GM19351 (cell line): ENCODE measurements around the gene USP11.

Experiments used
- ATAC-seq: cut with Tn5 transposase; IDR thresholded peaks from one replicate; pipeline ENCODE4 v1.9.1; 2021; ENCODE audit warnings: mild to moderate bottlenecking, moderate library complexity; ENCODE audit not compliant: unreplicated experiment

Gene USP11

DNA sequence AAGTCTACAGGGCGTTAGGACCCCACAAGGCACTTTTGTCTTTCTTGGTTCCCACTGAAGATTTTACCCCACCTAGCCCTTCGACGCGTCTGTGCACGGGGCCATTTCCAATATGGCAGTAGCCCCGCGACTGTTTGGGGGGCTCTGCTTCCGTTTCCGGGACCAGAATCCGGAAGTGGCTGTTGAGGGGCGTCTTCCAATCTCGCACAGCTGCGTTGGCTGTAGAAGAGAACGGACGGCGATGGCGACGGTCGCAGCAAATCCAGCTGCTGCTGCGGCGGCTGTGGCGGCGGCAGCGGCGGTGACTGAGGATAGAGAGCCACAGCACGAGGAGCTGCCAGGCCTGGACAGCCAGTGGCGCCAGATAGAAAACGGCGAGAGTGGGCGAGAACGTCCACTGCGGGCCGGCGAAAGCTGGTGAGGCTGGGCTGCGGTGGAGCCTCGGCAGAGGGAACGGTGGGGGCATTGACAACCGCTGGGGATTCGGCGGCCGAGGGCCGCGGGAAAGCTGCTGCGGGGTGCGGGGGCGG lies at the start of gene USP11:
Gene USP11, plus strand, starts transcription at position 207 of the 530 bp plus-strand sequence. Its CDS starts 35 bp downstream, at position 242.
- ATAC-seq, result no peak

- ATAC-seq, result no peak
Measured at GRCh38 chrX:47184486-47184885, 48.3 kb upstream of the USP11 start.

DNA sequence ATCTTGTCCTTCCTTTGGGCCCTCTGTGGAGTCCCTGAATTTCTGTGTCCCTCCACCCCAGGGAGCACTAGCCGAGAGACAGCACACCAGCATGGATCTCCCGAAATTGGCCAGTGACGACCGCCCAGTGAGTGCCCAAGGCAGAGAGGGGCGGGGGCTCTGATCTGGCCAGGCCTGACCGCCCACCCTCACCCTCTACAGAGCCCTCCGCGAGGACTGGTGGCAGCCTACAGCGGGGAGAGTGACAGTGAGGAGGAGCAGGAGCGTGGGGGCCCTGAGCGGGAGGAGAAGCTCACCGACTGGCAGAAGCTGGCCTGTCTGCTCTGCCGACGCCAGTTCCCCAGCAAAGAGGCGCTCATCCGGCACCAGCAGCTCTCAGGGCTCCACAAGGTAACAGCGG lies 47.6 kb upstream of the USP11 start:
- ATAC-seq, result no peak

GRCh38 chrX:47186096-47186740 lies 46.6 kb upstream of the USP11 start:
- no peak for ATAC-seq

DNA sequence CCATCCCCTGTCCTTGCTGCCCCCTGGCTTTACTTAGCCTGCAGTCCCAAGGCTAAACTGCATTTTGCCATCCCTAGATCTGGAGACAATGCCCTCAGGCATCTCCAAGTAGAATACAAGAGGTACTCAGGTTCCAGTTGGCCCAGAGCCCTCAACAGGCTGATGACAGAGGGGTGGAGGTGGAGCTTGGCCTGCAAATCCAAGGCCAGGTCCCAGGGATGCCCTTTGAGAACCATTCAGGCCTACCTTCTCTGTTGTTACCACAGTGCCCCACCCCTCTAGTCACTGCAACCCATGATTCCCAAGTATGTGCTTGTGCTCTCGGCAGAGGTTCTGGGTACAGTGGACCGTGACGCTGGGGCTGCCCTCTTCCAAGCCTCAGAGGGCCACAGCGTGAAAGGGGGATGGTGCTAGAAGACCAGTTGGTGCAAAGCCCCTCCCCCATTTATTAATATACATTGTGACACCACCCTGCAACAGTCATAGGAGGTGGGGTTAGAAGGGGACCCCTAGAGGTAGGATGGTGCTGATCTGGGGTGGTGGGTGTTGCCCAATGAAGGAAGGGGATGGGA lies 45.6 kb upstream of the USP11 start:
- no peak for ATAC-seq

DNA sequence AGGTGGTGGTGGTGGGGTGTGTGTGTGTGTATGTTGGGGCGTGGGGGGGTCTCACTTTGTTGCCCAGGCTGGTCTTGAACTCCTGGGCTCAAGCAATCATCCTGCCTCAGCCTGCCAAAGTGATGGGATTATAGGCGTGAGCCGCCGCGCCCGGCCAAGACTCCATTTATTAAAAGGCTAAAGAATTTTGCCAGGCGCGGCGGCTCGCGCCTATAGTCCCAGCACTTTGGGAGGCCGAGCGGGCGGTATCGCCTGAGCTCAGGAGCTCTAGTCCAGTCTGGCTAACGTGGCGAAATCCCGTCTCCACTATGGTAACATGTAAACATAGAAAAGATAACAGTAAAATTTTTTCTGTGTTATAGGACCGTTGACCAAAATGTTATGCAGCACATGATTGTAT lies 42.9 kb upstream of the USP11 start:
- ATAC-seq, result no peak

DNA sequence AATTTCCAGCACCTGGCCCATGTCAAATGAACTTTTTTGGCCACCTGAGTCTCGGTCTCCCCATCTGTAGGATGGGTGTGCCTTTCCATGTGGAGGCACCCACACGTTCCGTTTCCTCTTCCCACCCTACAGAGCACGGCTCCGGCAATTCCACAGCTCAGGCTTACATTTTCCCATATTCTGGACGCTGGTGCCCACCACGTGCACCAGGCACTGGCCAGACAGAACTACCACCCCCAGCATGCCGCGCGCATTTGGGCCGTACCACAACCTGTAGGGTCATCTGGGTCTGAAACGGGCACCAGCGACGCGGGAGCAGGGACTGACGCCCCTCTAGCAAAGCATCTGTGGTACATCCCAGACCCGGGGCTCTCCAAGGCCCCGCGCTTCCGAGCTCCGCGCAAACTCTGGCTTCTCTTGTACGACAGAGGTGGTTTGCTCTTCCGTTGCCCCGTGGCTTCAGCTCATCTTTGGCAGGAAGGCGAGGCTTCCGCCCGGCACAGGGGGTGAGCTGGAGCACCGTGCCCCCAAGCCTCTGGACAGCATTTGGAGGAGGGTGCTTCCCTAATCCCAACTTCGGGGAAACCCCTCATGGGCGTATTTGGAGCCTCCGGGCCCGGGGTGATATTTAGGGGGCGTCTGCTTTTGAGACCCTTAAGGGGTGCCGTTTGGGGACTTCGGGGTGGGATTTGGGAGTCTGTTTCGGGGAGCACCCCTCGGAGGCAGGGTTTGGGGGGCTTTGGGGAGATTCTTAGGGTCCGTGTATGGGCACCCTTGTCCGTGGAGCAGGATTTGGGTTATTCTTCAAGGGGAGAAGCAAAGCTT lies 42.2 kb upstream of the USP11 start:
- ATAC-seq, result peak; percentile 37

- no peak for ATAC-seq
Measured at GRCh38 chrX:47191331-47191730, 41.5 kb upstream of the USP11 start.

- ATAC-seq, result no peak
Measured at GRCh38 chrX:47191806-47192401, 40.9 kb upstream of the USP11 start.

DNA sequence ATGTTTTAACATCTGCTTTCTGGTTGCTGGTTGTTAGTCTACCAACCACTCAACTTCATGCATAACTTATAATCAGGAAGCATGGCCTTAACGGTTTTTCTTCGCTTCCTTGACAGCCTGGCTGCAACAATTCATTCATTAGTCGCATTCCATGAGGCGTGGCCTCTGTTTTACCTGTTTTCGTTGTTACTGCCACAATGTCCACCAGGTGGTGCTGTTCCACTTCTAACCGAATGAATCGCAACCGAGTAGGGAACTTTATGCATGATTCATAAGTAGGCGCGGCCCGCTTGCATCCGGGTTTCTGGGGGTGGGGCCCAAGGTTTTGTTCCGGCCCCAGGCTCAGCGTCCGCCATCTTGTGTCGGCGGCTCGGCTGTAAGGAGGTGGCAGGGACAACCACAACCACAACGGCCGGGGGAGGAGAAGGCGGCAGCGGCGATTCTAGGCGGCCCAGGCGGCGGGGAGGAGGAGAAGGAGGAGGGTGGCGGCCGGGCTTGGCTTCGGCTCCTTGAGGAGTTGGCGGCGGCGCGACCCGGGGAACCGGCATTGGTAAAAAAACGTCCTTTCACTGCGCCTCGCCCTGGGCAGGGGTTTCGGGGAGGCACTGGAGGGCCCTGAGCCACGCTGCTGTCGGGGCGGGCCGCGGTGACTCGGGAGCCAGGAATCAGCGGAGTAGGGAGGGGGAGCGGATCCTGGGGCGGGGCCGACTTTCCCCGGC lies 39.2 kb upstream of the USP11 start, which contains the start of gene UBA1:
Gene UBA1, plus strand, starts transcription at position 355 of the 719 bp plus-strand sequence. CDS start 4,974 bp downstream, outside the sequence.
- peak; percentile 78 for ATAC-seq

GRCh38 chrX:47194194-47194787 lies 38.5 kb upstream of the USP11 start:
- ATAC-seq, result no peak

- ATAC-seq, result no peak
Measured at GRCh38 chrX:47196098-47196497, 36.7 kb upstream of the USP11 start.

DNA sequence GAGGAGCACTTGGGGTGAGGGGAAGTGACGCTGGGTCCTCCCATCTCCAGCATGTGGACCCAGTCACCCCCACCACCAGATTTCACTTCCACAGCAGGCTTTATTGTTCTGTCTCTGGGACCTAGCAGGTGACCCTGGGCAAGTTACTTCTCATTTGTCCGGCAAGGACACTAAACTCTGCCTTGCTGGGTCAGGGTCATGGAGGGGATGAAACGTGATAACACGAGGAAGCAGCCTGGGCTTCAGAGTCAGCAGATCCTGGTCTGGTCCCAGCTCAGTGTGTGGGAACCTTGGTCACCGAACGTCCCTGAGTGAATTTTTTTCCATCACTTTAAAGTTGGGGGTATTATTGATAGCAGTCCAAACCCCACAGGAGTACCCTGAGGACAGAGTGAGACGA lies 35.3 kb upstream of the USP11 start:
- ATAC-seq, result no peak

DNA sequence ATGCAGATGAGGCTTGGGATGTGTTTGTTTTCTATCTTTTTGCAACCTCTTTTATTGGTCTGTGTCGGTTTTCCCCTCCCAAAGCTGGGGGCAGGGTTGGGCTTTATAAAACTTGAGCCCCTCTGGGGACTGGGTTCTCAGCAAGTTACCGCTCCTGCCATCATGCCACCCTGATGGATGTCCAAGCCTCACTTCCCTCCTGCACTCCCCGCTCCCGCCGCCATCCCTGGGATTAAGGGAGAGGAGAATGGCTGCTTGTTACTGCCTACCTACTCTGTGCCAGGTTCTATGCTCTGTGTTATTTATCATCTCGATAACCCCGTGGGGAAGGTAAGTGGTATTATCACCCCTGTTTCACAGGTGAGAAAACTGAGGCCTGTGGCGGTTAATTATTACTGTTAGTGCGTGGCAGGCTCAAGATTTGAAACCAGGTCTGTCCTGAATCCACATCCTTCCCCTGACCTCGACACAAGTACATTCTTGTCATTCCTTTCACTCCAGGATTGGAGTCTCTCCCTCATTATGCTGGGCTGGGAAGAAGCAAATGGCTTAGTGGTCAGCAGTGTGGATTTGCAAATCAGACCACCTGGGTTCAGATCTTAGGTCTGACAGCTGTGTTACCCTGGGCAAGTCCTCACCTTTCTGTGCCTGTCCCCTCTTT lies 34.7 kb upstream of the USP11 start:
- no peak for ATAC-seq

DNA sequence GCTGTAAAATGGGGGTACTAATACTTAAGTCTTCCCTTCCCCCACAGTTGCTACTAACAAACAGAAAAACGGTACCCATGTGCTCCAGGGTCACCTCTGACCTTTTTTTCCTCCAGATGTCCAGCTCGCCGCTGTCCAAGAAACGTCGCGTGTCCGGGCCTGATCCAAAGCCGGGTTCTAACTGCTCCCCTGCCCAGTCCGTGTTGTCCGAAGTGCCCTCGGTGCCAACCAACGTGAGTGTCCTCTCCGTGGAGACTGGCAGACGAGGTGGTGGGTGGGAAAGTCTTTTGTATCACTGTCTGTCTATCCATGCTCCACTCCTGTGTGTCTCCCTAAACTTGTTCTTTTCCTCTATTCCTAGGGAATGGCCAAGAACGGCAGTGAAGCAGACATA lies 34.1 kb upstream of the USP11 start:
- no peak for ATAC-seq

DNA sequence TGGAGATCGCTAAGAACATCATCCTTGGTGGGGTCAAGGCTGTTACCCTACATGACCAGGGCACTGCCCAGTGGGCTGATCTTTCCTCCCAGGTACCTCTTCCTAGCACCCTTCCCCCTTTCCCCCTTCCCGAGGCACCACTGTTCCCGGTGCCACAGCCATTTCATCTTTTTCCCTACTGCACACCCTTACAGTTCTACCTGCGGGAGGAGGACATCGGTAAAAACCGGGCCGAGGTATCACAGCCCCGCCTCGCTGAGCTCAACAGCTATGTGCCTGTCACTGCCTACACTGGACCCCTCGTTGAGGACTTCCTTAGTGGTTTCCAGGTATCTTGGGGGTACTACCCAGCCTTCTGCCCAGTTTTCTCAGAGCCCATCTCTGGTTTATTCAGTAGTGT lies 33.5 kb upstream of the USP11 start:
- no peak for ATAC-seq

DNA sequence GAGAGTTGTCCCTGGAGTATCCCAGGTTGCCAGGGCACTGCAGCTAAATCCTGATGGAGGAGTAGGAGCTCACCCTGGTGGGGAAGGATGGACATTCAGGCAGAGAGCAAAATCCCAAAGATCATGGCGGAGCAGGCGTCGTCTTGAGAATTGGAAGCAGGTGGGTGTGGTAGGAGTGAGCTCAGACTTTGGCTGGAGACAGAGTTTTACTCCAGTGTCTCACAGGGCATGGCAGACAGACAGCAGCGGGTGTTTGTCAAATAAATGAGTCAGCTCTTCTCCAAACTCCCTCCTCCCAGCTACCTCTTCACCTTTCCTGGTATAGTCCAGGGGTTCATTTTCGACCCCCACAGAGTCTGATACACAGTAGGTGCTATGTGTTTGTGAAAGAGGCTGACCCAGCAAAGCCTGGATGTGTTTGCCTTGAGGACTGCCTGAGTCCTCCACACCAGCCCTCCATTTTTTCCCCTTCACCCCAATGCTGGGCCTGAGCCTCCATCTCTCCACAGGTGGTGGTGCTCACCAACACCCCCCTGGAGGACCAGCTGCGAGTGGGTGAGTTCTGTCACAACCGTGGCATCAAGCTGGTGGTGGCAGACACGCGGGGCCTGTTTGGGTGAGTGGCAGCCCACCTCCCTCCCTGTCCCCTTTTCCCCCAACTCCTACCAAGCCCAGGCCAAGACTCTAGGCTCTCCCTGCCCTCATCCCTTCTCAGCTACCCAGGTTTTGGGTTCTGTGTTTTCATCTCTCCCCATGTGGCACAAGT lies 32.2 kb upstream of the USP11 start:
- no peak for ATAC-seq

- ATAC-seq, result no peak
Measured at GRCh38 chrX:47201345-47201944, 31.4 kb upstream of the USP11 start.

DNA sequence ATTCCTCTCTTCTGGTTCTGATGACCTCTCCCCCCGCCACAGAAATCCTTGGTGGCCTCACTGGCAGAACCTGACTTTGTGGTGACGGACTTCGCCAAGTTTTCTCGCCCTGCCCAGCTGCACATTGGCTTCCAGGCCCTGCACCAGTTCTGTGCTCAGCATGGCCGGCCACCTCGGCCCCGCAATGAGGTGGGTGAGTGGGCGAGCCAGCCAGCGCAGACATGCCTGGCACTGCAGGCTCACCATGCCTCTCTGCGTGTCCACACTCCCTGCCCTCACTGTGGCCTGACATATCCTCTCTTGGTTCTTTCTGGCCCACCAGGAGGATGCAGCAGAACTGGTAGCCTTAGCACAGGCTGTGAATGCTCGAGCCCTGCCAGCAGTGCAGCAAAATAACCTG lies 30.5 kb upstream of the USP11 start:
- no peak for ATAC-seq
